ENCODE measurements around the gene CFAP77.

The CFAP77 gene

DNA sequence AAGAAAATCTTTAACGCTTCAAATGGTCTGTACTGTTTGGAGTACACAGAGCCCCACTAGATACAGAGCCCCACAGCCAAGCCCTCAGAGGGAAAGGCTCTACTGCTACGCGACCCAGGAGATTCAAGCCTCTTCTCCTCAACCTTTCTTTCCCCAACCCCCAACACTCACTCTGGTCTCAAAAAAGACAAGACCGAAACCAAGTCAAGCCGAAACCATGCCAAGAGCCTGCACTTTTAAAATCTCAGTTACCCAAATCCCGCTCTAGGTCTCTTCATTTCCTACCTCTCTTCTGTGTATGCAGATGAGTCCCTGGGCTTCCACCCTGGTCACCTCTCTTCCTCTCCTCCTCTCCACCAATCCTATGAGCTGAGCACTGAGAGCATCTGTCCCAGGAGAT lies 204.3 kb downstream of the CFAP77 start:
- Histone ChIP-seq H3K27ac (replicated peaks) (no peak overlapping the region), H3K4me3 (replicated peaks; ENCODE audit: insufficient read depth, low read length) (no peak overlapping the region), H3K27me3 (ENCODE audit: insufficient read depth, poor library complexity, severe bottlenecking) (no peaks in the 10 kb centered on the region)
- TF ChIP-seq SPI1 (IDR thresholded peaks at IDR 0.05; ENCODE audit: borderline replicate concordance, low read depth): no peak
- no peak for TF ChIP-seq REST (IDR thresholded peaks at IDR 0.05; ENCODE audit: insufficient replicate concordance, low read depth)
- TF ChIP-seq POLR2AphosphoS5 (IDR thresholded peaks at IDR 0.05; ENCODE audit: low read depth): no peak
- TF ChIP-seq, protein P1, sequence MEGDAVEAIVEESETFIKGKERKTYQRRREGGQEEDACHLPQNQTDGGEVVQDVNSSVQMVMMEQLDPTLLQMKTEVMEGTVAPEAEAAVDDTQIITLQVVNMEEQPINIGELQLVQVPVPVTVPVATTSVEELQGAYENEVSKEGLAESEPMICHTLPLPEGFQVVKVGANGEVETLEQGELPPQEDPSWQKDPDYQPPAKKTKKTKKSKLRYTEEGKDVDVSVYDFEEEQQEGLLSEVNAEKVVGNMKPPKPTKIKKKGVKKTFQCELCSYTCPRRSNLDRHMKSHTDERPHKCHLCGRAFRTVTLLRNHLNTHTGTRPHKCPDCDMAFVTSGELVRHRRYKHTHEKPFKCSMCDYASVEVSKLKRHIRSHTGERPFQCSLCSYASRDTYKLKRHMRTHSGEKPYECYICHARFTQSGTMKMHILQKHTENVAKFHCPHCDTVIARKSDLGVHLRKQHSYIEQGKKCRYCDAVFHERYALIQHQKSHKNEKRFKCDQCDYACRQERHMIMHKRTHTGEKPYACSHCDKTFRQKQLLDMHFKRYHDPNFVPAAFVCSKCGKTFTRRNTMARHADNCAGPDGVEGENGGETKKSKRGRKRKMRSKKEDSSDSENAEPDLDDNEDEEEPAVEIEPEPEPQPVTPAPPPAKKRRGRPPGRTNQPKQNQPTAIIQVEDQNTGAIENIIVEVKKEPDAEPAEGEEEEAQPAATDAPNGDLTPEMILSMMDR (IDR thresholded peaks at IDR 0.05; ENCODE audit: insufficient read depth, low read length): no peak
- TF ChIP-seq GABPA (IDR thresholded peaks at IDR 0.05; ENCODE audit: low read depth): no peak
- no peak for DNase-seq (ENCODE audit: low read depth in 1 of 2, low spot score in 1 of 2)

DNA sequence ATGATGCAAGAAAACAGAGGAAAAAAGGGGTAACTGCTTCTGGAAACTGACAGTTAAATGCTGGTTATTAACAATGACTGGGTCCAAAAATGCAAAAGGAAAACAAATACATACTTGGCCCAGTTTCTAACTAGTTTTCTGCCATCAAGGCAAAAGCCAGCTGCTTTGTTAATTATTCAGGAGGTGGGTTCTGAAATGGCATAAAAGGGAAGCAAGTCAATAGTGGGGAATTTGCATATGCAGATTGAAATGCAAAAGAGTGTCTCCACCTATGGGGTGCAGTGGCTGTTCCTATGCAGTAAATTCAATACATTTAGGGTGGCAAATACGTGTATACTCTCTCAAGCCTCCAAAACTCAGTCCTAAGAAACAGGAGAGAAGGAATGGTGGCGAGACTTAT lies 205.8 kb downstream of the CFAP77 start:
- DNase-seq (ENCODE audit: low read depth in 1 of 2, low spot score in 1 of 2): no peak
- Histone ChIP-seq H3K27ac (replicated peaks) (no peak overlapping the region), H3K4me3 (replicated peaks; ENCODE audit: insufficient read depth, low read length) (no peak overlapping the region), H3K27me3 (ENCODE audit: insufficient read depth, poor library complexity, severe bottlenecking) (no peaks in the 10 kb centered on the region)
- TF ChIP-seq GABPA (IDR thresholded peaks at IDR 0.05; ENCODE audit: low read depth) (no peak), SPI1 (IDR thresholded peaks at IDR 0.05; ENCODE audit: borderline replicate concordance, low read depth) (no peak), POLR2AphosphoS5 (IDR thresholded peaks at IDR 0.05; ENCODE audit: low read depth) (no peak), REST (IDR thresholded peaks at IDR 0.05; ENCODE audit: insufficient replicate concordance, low read depth) (no peak)
- TF ChIP-seq, protein P1 (IDR thresholded peaks at IDR 0.05; ENCODE audit: insufficient read depth, low read length): no peak

GRCh38 chr9:132616725-132617124 lies 206.7 kb downstream of the CFAP77 start:
- TF ChIP-seq, protein P1 (IDR thresholded peaks at IDR 0.05; ENCODE audit: insufficient read depth, low read length): no peak
- TF ChIP-seq SPI1 (IDR thresholded peaks at IDR 0.05; ENCODE audit: borderline replicate concordance, low read depth) (no peak), POLR2AphosphoS5 (IDR thresholded peaks at IDR 0.05; ENCODE audit: low read depth) (no peak), GABPA (IDR thresholded peaks at IDR 0.05; ENCODE audit: low read depth) (no peak), REST (IDR thresholded peaks at IDR 0.05; ENCODE audit: insufficient replicate concordance, low read depth) (no peak)
- DNase-seq (ENCODE audit: low read depth in 1 of 2, low spot score in 1 of 2): no peak
- Histone ChIP-seq H3K27me3 (ENCODE audit: insufficient read depth, poor library complexity, severe bottlenecking) (no peaks in the 10 kb centered on the region), H3K4me3 (replicated peaks; ENCODE audit: insufficient read depth, low read length) (no peak overlapping the region), H3K27ac (replicated peaks) (no peak overlapping the region)
